ENCODE measurements around the gene DENND4A.

DNA sequence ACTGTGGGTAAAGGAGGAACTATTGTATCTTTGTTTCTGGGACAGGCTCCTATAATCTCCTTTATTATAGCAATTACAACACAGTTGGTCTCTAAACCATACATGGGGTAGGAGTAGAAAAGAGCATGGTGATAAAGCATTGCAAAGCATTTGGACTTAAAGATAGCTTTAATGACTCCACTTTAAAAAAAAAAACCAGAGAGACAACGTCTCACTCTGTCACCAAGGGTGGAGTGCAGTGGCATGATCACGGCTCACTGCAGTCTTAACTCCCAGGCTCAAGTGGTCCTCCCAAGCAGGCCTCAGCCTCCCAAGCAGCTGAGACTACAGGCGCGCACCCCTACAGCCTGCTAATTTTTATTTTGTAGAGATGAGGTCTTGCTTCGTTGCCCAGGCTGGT, 68.2 kb downstream of the DENND4A start:
- no peak for TF ChIP-seq SIN3A (IDR thresholded peaks at IDR 0.05; ENCODE audit: borderline replicate concordance, insufficient read depth, low read length)
- no peak for TF ChIP-seq POLR2AphosphoS5 (IDR thresholded peaks at IDR 0.05; ENCODE audit: low read depth, low read length)
- TF ChIP-seq FOXP2 (optimal IDR thresholded peaks at IDR 0.05; ENCODE audit: borderline replicate concordance, extremely low read depth, extremely low read length, insufficient read depth), result no peak
- no peak for TF ChIP-seq REST (IDR thresholded peaks at IDR 0.05; ENCODE audit: insufficient read depth in 1 of 2, low read depth in 2 of 2, low read length in 2 of 2)

All from PFSK-1 (cell line).